Transverse colon (tissue), 4 donors: Measurements from ENCODE around the gene MATR3.

Experiments used
- EP300 ChIP-seq: sonication (generic); formaldehyde crosslinking; IDR thresholded peaks from one replicate; pipeline ENCODE4 v1.6.1; 2017; ENCODE audit warnings: antibody characterized with exemption, low read depth
- POLR2A ChIP-seq: fragments of 450-650 bp; IDR thresholded peaks from one replicate; pipeline ENCODE4 v1.6.1; 2016; ENCODE audit warnings: antibody characterized with exemption, mild to moderate bottlenecking, moderate library complexity
- POLR2AphosphoS5 ChIP-seq, 3 donors: sonication (generic); formaldehyde crosslinking; IDR thresholded peaks; one replicate each; pipeline ENCODE4 v1.6.1; 2016; ENCODE audit warnings: antibody characterized with exemption in 3 of 3
- TF ChIP-seq, protein P1 (sequence below), 5 experiments: fragments of 200-600 bp in 3 of 5; fragments of 450-650 bp in 2 of 5; sonication (generic) in 3 of 5; IDR thresholded peaks; 1 replicate in 2 of 5; 2 replicates in 3 of 5; pipeline ENCODE4 v1.5.1; 2016 to 2017; ENCODE audit warnings: antibody characterized with exemption in 5 of 5, inconsistent platforms in 3 of 5, mild to moderate bottlenecking in 2 of 5, moderate library complexity in 1 of 5

DNA sequence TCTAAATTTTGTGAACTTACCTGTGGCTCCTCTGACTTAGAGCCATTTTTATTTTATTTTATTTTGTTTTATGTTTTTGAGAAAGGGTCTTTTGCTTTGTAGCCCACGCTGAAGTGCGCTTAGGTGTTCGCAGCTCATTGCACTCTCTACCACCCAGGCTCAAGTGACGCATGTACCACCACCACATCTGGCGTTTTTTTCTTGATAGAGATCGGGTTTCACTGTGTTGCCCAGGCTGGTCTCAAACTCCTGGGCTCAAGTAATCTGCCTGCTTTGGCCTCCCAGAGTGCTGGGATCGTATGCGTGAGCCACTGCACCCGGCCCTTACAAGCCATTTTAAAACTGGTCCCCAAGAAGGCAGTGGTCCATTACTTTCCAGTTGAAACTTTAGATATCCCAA, 18.5 kb downstream of the MATR3 start:
- TF ChIP-seq, protein P1, sequence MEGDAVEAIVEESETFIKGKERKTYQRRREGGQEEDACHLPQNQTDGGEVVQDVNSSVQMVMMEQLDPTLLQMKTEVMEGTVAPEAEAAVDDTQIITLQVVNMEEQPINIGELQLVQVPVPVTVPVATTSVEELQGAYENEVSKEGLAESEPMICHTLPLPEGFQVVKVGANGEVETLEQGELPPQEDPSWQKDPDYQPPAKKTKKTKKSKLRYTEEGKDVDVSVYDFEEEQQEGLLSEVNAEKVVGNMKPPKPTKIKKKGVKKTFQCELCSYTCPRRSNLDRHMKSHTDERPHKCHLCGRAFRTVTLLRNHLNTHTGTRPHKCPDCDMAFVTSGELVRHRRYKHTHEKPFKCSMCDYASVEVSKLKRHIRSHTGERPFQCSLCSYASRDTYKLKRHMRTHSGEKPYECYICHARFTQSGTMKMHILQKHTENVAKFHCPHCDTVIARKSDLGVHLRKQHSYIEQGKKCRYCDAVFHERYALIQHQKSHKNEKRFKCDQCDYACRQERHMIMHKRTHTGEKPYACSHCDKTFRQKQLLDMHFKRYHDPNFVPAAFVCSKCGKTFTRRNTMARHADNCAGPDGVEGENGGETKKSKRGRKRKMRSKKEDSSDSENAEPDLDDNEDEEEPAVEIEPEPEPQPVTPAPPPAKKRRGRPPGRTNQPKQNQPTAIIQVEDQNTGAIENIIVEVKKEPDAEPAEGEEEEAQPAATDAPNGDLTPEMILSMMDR (IDR thresholded peaks at IDR 0.05): no peak
- no peak for TF ChIP-seq POLR2AphosphoS5 (IDR thresholded peaks at IDR 0.05)
- TF ChIP-seq EP300: no peak
- no peak for TF ChIP-seq POLR2A
